GM19351 (cell line): ENCODE results near the gene TNFSF4.

Experiments used
- ATAC-seq: cut with Tn5 transposase; IDR thresholded peaks from one replicate; pipeline ENCODE4 v1.9.1; 2021; ENCODE audit warnings: mild to moderate bottlenecking, moderate library complexity; ENCODE audit not compliant: unreplicated experiment

The TNFSF4 gene

GRCh38 chr1:173212952-173213491, 5.9 kb upstream of the TNFSF4 start:
- ATAC-seq = peak; percentile 81

DNA sequence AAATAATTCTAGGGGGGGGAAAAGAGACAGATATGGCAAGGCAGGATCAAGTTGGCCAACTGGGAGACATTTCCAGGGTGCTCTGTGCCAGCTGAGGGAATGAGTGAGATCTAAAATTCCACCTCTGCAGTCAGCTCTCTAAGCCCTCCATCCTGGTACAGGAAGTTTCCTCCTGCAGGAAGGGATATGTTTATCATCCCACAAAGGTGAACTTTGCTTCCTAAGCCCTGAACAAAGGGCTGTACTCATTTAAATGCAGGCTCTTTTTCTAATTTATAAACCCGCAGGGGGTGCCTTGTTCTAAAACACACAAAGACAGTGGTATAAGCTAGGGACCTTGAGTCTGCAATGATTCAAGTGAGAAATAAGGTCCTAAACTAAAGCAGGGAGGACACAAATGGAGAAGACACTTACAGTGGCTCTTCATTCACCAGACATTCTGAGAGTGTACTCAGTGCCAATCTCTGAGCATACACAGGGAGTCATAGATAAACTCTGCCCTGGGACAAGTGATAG, 3.6 kb upstream of the TNFSF4 start:
- no peak for ATAC-seq

DNA sequence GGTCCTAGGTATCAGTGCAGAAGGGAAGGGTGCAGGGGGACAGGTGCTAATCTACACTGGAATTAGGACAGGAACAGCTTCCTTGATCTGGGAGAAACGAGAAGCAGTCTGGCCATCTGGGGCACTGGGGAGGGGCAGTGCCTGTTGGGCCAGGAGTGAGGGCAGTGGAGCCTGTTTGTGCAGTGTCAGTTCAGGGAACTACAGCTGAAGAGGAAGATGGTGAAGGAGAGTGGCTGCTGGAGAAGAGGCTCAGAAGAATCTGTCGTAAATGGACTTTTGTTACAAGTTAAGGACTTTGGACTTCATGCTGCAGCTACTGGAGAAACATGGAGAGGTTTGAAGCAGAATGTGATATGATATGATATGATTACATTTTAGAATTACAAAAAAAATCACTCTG, 3.2 kb upstream of the TNFSF4 start:
- ATAC-seq = no peak

GRCh38 chr1:173208868-173209267, 1.7 kb upstream of the TNFSF4 start:
- ATAC-seq = no peak

- no peak for ATAC-seq
These were observed 1.0 kb upstream of the TNFSF4 start for GRCh38 chr1:173208146-173208545.

DNA sequence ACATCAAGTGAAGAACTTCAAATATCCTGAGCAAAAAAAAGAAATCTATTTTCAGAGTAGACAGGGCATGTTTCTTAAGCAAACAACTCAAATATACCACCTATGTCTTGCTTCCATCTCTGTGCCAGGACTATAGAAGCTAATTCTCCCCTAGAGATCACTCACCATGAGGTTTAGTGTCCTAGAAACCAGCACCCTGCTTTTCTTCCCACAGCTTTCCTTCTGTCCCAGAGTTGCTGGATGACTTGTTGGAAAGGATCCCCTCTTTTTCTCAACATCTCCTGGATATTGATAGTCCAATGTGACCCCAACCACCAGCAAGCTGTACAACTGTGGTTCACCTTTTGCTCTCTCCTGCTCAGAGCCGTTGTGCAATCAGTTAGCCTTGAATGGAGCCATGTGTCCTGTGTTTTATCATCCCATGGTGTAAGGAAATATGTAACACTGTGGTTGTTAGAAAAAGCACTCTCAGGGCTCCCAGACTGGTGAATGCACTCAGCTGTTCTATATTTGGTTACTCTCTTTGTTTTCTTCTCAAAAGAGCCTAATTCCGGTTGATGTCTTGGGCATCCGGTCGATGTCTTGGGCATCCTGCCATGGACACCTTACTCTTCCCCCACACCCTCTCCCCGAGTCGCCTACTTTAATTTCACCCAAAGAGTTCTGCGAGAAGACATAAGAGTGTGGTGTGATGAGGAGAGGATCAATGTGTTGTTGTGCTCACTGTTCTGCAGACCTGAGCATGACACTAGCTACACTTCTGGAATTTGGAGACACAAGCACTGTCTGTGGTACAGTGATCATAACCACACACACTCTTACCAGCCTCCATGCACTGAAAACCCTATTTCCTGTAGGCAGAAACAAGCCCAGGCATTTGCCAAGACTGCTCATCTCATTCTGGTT, 1.7 kb downstream of the TNFSF4 start:
- ATAC-seq = no peak

DNA sequence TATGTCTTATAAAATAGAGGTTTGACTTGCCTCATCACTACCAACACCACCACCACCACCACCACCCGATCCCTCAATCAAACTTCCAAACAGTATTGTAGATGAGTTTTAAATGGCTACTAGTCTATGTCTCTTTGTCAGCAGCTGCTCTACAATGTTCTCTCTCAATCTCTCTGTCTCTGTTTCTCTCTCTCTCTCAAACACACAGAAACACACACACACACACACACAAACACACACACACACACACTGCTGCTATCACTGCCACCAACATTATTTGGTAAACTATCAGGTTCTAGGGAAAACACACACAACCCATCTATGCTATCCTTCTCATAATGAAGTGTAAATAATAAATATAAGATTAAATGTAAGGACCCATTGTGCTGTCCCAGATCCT, 2.4 kb downstream of the TNFSF4 start:
- ATAC-seq = no peak

DNA sequence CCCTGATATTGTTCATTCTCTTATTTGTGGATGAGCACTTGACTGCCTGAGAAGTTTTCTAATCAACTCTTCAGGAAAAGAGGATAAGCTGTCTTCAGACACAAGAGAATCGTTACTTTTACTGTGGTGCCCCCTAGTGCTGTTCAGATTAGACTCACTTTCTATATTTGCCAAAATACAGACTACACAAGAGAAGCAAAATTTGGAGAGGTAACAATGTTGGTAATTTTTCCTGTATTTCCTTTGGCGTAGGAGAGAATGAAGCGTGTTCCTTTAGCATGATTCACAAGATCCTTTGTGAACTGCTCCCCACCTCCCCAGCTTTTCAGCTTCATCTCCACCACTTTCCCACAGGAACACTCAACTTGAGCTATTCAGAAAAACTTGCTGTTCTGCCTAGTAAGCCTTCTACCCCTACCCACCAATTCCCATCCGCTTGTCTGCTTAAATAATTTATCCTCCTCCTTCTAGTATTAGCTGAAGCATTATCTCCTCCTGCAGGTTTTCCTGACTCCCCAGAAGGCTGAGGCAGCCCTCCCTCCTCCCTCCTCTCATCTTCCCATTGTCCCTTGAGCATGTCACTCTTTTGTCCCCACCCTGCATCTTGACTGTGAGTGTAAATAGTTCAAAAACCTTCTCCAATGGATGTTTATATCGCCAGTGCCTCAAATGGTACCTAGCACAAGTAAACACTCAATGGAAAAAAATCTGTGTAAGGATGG, 4.5 kb downstream of the TNFSF4 start:
- ATAC-seq = no peak

- ATAC-seq = no peak
These were observed 5.2 kb downstream of the TNFSF4 start for GRCh38 chr1:173201969-173202368.

DNA sequence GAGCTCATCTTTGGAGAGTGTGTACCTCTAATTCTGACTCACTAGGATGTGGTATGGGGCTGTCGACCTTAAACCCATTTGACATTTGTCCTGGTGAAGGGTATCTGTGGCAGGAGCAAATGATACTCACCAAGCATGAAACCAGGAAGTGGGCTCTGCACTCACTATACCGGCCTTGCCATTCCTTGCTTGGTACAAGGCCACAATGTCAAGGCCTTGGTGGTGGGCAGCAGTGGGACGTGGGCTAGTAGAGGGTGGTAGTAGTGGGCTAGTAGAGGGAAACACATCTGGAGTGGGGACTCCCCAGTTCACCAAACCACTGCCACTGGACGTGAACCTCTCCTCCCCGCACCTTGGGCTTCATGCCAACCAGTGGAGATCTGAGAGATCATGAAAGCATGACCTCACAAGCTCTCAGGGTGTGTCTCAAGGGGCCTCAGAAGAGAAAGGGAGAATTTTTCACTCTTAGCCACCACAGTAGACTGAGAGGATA, 11.5 kb downstream of the TNFSF4 start:
- ATAC-seq = peak; percentile 85

- ATAC-seq = no peak
These were observed 13.5 kb downstream of the TNFSF4 start for GRCh38 chr1:173193639-173194038.

DNA sequence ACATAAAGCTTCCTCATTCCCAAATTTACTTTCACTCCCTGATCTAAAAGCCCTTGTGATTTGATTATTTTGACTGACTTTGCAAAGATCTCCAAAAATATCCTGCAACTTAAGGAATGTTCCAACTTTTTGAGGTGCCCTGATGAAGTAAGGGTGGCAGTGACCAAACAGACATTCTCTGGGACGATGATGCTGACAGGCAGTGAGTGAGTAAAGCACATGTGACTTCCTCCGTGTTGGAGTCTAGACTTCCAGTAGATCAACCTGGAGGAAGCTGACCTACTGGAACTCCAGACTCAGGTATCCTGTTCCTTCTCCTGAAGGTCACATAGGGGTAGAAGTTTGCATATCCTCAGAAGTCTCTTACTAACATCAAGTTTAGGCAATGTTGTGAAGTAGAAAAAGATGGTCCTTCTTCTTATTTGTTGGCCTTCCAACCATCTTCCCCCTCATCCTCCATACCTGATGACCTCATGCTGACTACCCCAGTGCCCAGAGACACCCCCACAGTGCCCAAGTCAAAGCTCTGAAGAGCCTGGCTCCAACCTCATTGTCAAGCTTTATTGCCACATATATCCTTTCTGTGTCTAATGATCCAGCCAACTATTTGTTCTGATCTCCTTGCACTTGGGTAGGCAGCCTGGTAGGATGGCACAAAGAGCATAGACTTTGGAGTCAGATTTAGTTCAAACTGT, 16.0 kb downstream of the TNFSF4 start:
- no peak for ATAC-seq

DNA sequence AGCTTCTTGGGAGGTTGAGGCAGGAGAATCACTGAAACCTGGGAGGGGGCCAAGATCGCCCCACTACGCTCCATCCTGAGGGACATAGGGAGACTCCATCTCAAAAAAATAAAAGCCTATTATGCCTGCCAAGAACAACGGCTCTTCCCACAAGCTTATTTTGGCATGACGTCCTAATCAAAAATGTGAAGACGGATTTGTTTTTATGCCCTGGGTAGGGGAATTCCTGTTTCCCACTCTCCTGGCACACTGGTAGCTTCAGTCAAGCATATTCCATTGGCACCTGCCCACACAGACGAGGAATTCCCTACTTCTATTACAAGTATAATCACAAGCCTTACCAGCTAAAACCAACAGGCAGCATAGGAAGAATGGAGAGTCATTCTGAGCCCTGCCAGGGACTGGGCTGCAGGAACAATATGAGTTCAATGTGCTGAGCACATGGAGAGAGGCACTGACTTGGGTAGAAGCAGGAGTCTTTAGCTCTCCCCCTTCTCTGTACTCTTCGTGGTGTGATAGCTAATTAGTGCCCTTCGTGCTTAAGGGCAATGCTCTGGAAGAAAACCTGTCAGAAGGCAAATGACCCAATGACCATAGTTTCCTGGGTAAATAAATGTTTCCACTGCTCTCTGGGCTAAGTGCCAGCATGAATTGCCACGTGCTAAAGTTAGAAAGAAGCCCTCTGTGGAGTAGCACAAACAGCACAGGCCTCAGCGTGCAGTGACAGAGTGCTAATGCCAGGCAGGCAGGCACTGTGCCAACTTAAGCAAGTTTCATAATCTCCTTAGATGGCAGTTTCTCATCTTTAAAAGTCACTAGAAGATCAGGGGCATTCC, 16.8 kb downstream of the TNFSF4 start:
- no peak for ATAC-seq

DNA sequence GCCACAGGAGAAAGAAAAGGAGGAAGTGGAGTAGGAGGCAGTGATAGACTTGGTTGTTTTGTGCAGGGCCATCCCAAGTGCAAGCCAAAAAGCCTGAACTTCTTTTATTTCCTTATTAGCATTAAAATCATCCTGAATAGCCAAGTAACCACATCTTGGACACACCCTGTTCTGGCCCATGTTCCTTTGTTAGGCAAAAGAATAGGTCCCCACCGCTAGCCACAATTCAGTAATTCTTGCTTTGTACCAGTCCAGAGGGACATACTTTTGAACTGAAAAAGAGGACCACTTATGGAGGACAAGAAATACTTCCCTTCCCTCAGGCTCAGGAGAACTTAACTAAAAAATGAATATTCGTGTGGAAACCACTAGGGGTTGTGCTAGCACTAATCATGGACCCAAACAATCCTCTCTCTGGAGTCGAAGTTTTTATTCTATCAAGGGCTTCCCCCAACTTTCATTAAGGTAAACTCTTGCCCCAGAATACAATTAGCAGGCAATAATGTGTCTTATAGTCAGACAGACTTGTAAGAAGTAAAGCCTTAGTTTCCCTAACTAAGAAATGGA, 19.4 kb downstream of the TNFSF4 start:
- no peak for ATAC-seq

DNA sequence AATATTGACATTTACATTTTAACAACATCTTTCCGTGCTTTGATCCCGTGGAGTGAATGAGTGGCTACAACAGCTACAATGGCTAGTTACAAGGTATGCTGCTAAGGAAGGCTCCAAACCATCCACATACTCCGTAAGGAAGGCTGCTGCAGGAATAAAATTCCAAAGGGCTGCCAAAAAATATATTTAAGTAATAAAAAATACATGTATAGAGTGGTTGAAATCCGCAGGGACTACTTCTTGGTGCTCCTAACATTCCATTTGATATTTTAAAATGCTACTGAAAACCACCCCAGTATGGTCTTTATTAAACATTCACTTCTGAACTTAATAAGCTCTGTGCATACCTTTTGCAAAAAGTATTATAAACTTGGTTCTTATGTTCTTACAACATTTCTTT, 25.3 kb downstream of the TNFSF4 start:
- no peak for ATAC-seq

DNA sequence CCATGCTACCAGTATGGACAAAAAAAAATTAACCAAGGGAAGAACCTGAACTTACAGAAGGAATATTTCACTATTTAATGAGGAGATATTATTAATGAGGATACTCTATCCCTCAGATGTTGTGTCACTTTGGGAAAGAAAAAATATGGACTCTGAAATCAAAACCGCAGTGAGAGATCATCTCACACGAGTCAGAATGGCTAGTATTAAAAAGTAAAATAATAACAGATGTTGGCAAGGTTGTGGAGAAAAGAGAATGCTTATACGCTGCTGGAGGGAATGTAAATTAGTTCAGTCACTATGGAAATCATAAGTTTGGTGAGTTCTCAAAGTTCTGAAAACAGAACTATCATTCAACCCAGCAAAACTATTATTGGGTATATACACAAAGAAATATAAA, 30.9 kb downstream of the TNFSF4 start:
- ATAC-seq = no peak

DNA sequence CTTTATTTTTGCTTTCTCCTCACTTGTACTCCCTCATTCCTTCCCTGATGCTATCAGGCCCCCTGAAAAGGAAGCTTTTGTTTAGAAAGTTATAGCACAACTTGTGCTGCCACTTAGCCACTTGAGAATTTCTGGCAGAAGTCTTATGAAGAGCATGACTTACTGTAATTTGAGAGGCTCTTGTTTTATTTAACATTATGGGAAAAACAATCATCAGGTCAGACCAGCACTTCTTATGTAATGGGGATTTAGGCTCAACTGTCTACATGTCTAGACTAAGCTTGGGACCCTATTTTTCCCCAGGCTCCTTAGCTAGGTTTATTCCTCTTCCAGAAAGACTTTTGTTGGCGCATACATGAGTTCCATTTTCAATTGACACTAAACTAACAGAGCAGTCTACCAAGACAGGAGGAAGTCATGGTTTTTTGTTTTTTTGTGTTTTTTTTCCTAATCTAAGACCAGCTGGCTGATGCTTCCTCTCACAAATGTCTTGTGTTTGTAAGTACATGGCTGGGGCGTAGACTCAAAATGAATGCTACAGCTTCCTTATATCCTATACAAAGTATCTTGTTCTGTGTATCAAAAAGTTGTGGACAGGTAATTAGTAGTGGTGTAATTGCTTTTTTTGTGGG, 31.5 kb downstream of the TNFSF4 start:
- ATAC-seq = no peak

- no peak for ATAC-seq
These were observed 33.7 kb downstream of the TNFSF4 start for GRCh38 chr1:173173388-173173787.

- no peak for ATAC-seq
These were observed 36.0 kb downstream of the TNFSF4 start for GRCh38 chr1:173171152-173171551.
